Stimulated activated naive B cell treated with anti-CD40 and anti-IgM and Interleukin-4, amounts not matched to agents 10 μg/mL and 1 μg/mL and 100 μg/mL, for 72 hours (primary cell): Measurements from ENCODE around the gene SCG5.
A peak's percentile ranks its signal among the peaks of the same experiment; 100 is the strongest.

Experiments
- ATAC-seq, 2 donors: fragments of 150-1000 bp; cut with Tn5 transposase; replicated peaks; 2 replicates each; pipeline ENCODE4 v1.10.0; 2021; ENCODE audit warnings: moderate library complexity in 1 of 2
- DNase-seq: peaks from one replicate; pipeline ENCODE4 v3.0.0; 2021
- H3K27ac Mint-ChIP-seq: one replicate; pipeline ENCODE4 v1.8.0; 2022; ENCODE audit warnings: mild to moderate bottlenecking, mixed read lengths
- H3K27me3 Mint-ChIP-seq, 2 donors: one replicate each; pipeline ENCODE4 v1.8.0; 2022; ENCODE audit warnings: mixed read lengths in 2 of 2
- H3K36me3 Mint-ChIP-seq, 2 donors: one replicate each; pipeline ENCODE4 v1.8.0; 2022; ENCODE audit warnings: mixed read lengths in 2 of 2, mild to moderate bottlenecking in 1 of 2
- H3K4me1 Mint-ChIP-seq, 2 donors: one replicate each; pipeline ENCODE4 v1.8.0; 2022; ENCODE audit warnings: mixed read lengths in 2 of 2, mild to moderate bottlenecking in 1 of 2
- H3K4me3 Mint-ChIP-seq, 2 donors: one replicate each; pipeline ENCODE4 v1.8.0; 2022; ENCODE audit warnings: mild to moderate bottlenecking in 2 of 2, mixed read lengths in 2 of 2, moderate library complexity in 1 of 2
- H3K9me3 Mint-ChIP-seq, 2 donors: one replicate each; pipeline ENCODE4 v1.8.0; 2022; ENCODE audit warnings: mixed read lengths in 2 of 2, mild to moderate bottlenecking in 1 of 2

The SCG5 gene

DNA sequence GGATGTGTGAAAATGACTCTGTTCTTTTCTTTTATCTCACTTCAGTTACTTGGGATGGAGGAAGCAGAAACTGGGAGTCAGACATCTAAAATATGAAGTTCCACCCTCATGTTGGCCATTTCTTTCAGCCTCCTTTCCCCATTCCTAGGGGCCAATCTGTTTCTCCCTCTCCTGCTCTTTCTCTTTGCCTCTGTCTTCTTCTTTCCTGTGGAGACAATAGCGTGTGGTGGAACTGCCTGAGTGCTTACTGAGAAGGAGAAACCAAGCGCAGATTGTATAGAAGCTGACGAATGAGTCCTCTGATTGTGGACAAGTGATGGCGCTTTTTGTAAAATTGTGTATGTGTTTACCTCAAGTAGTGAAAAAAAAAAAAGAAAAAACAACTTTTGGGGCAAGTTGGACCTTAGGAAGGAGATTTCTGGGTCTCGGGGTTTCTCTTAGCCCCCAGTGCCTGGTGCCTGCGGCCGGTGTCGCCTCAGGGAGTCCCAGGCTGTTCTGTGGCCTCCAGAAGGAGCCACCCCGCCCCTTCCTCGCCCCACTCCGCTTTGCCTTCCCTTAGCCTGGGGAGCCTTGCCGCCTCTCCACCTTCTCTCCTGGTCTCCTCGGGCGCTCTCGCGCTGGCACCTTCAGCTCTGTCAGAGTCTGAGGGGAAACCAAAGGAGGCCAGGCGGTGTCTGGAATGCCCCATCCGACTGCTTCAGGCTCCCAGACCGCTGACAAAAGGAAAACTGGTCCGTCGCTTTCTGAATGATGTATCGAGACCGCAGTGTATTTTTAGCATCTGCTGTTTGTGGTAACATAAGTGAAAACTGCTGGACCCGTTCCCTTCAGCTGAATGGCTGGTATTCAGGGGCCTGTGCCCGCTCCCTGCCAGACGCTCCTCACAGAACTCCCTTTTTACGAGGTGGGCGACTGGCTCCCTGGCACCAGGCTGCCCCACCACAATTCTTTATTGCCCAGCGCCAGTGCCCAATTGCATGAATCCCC lies 30.1 kb downstream of the SCG5 start:
- H3K4me1 Mint-ChIP-seq: no peaks in the 10 kb centered on the region
- ATAC-seq (no peak), DNase-seq (no peak)
- H3K9me3 Mint-ChIP-seq: no peaks in the 10 kb centered on the region
- H3K27me3 Mint-ChIP-seq: no peaks in the 10 kb centered on the region
- H3K36me3 Mint-ChIP-seq: no peaks in the 10 kb centered on the region
- H3K27ac Mint-ChIP-seq: no peak overlapping the region
- H3K4me3 Mint-ChIP-seq: no peak overlapping the region

DNA sequence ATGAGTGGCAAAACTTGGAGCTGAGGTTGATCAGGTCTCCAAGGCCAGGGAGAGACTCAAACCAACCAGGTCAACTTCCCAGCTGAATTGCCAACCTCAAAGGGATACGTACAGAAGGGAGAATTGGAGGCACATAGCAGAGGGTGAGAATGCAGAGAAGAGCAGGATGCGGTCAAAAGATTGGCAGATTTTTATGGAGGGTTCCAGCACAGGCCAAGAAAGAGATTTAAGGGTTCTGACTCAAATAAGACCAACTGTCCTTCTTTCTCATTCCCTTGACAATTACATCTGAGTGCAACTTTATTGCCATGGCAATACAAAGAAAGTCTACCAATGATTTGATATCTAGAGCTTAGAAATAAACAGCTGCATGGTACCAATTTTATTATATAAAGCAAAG lies 33.2 kb downstream of the SCG5 start:
- Mint-ChIP-seq H3K27ac (no peak overlapping the region), H3K9me3 (no peaks in the 10 kb centered on the region), H3K27me3 (no peaks in the 10 kb centered on the region), H3K36me3 (no peaks in the 10 kb centered on the region), H3K4me3 (no peak overlapping the region), H3K4me1 (no peaks in the 10 kb centered on the region)
- no peak for ATAC-seq
- DNase-seq: no peak

- H3K27me3 Mint-ChIP-seq: no peaks in the 10 kb centered on the region
- H3K4me1 Mint-ChIP-seq: no peaks in the 10 kb centered on the region
- H3K4me3 Mint-ChIP-seq: no peak overlapping the region
- DNase-seq (no peak), ATAC-seq (no peak)
- no peaks in the 10 kb centered on the region for H3K9me3 Mint-ChIP-seq
- no peaks in the 10 kb centered on the region for H3K36me3 Mint-ChIP-seq
- H3K27ac Mint-ChIP-seq: no peak overlapping the region
Measured at GRCh38 chr15:32675466-32675865, 34.0 kb downstream of the SCG5 start.

DNA sequence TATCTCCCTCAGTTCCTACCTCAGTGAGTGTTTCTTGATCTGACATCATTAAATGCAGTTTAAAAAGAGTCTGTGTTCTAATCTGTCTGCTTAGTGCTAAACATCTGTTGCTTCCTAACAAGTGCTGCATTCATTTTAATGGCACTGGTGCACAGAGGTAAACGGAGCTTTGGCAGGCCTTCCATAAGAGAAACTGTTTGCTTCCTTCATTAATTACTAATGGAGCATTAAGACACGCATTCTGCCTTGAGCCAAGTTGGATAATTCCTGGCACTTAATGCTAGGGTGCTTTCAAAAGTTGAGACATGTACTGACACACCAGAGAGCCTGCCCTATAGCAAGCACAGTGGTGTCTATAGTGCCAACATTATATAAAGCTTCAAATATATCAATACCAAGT lies 34.7 kb downstream of the SCG5 start:
- Mint-ChIP-seq H3K4me3 (no peak overlapping the region), H3K36me3 (no peaks in the 10 kb centered on the region), H3K4me1 (no peaks in the 10 kb centered on the region), H3K27me3 (no peaks in the 10 kb centered on the region), H3K27ac (no peak overlapping the region), H3K9me3 (no peaks in the 10 kb centered on the region)
- DNase-seq: no peak
- no peak for ATAC-seq

- Mint-ChIP-seq H3K4me1 (no peaks in the 10 kb centered on the region), H3K36me3 (no peaks in the 10 kb centered on the region), H3K27me3 (no peaks in the 10 kb centered on the region), H3K4me3 (no peak overlapping the region), H3K9me3 (no peaks in the 10 kb centered on the region), H3K27ac (no peak overlapping the region)
- ATAC-seq (no peak), DNase-seq (no peak)
Measured at GRCh38 chr15:32677238-32677750, 35.8 kb downstream of the SCG5 start.

DNA sequence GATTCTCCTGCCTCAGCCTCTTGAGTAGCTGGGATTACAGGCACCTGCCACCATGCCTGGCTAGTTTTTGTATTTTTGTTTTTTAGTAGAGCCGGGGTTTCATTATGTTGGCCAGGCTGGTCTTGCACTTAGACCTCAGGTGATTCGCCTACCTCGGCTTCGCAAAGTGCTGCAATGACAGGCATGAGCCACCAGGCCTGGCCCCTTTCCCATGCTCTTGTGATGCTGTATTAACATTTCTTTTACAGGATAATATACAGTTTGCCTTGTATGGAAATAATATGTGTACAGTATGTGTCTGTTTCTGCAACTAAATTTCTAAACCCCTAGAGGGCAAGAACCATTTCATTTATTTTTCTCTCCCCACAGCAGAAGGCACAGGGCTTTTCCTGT lies 37.8 kb downstream of the SCG5 start:
- Mint-ChIP-seq H3K27me3 (no peaks in the 10 kb centered on the region), H3K9me3 (no peaks in the 10 kb centered on the region), H3K36me3 (no peaks in the 10 kb centered on the region), H3K4me1 (peaks cover 0 to 5% of the 10 kb centered on the region in 2 donors), H3K27ac (no peak overlapping the region), H3K4me3 (no peak overlapping the region)
- DNase-seq: no peak
- no peak for ATAC-seq

DNA sequence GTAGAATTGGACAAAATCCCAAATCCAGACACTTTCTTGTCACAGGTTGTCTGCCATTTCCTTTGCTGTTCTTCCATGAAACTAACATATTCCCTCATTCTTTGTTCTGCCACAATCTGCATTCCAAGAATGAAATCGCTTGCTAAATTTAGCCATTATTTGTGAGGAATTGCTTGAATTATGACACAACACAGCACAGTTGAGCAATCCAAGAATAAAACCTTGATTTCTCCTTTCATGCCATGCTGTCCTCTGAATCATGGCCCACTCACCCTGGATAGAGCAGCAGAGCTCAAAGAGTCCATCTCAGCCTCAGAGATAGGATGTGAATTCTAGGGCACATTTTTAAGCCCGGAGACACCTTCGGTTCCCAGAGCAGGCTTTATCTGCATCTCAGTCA lies 41.1 kb downstream of the SCG5 start:
- Mint-ChIP-seq H3K27me3 (no peaks in the 10 kb centered on the region), H3K9me3 (peaks cover 4 to 5% of the 10 kb centered on the region in 2 donors), H3K4me1 (peaks cover 0 to 8% of the 10 kb centered on the region in 2 donors), H3K36me3 (no peaks in the 10 kb centered on the region), H3K4me3 (no peak overlapping the region), H3K27ac (no peak overlapping the region)
- DNase-seq: no peak
- no peak for ATAC-seq

DNA sequence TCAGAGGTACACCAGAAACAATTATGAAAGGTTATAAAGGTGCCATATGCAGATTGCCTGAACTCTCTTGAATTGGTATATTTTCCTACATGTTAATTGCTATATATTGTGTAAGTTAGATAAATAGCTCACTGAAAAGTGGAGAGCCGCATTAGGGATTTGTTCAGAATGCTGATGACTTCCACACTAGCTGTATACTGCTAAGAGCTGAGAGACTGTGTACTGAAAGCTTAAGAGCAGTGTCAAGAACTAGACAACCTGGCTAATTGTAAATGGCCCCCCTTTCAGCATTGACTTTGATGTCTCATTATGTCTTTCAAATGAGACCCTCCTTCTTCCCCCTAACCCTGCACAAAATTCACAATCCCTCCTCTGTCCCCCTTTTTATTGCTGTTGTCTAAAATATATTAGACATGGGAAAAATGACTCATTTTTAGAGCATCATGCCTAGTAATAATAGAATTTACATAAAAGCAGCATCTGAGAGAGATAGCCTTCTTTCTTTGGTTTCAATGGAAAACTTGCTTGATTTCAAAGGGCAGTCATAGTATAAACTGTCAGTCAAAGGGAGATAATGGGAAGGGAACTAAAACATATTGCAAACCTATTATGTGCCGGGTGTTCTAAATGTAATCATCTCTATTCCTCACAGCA lies 41.6 kb downstream of the SCG5 start:
- H3K27me3 Mint-ChIP-seq: no peaks in the 10 kb centered on the region
- ATAC-seq (no peak), DNase-seq (no peak)
- H3K4me1 Mint-ChIP-seq: peaks cover 0 to 8% of the 10 kb centered on the region in 2 donors
- no peaks in the 10 kb centered on the region for H3K36me3 Mint-ChIP-seq
- no peak overlapping the region for H3K27ac Mint-ChIP-seq
- H3K9me3 Mint-ChIP-seq: peaks cover 4 to 5% of the 10 kb centered on the region in 2 donors
- no peak overlapping the region for H3K4me3 Mint-ChIP-seq

- peaks cover 4 to 5% of the 10 kb centered on the region in 2 donors for H3K9me3 Mint-ChIP-seq
- H3K4me3 Mint-ChIP-seq: no peak overlapping the region
Measured at GRCh38 chr15:32683906-32684584, 42.5 kb downstream of the SCG5 start.

GRCh38 chr15:32685576-32685975 lies 44.1 kb downstream of the SCG5 start:
- no peak for DNase-seq
- H3K36me3 Mint-ChIP-seq: no peaks in the 10 kb centered on the region

More at GRCh38 chr15:32683906-32684584, 42.5 kb downstream of the SCG5 start:
- DNase-seq (no peak), ATAC-seq (peak in 1 of 2 donors; percentile 52)
- Mint-ChIP-seq H3K36me3 (no peaks in the 10 kb centered on the region), H3K27me3 (no peaks in the 10 kb centered on the region), H3K27ac (no peak overlapping the region), H3K4me1 (peaks cover 0 to 8% of the 10 kb centered on the region in 2 donors)

DNA sequence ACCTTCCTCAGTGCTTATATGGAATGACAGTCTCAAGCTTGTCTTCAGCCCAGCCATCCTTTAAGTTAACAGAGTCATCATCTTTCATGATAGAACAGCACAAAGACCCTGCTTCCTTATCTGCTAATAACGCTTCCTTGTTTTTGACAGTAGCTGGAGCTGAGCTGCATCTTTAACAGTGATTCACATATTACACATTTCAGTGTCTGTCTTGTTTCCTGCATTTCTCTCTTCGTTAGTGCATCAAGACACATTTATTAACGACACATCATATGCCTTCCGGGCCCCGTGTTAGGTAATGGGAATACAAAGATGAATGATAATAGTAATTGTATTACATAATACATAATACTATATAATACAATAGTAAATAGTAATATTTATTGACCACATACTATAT lies 46.0 kb downstream of the SCG5 start:
- DNase-seq: no peak
- ATAC-seq: no peak
- H3K9me3 Mint-ChIP-seq: peaks cover 4 to 5% of the 10 kb centered on the region in 2 donors

More at GRCh38 chr15:32685576-32685975, 44.1 kb downstream of the SCG5 start:
- no peak overlapping the region for H3K27ac Mint-ChIP-seq
- H3K27me3 Mint-ChIP-seq: no peaks in the 10 kb centered on the region
- no peak overlapping the region for H3K4me3 Mint-ChIP-seq
- no peak for ATAC-seq
- H3K4me1 Mint-ChIP-seq: peaks cover 0 to 8% of the 10 kb centered on the region in 2 donors
- peaks cover 4 to 5% of the 10 kb centered on the region in 2 donors for H3K9me3 Mint-ChIP-seq

DNA sequence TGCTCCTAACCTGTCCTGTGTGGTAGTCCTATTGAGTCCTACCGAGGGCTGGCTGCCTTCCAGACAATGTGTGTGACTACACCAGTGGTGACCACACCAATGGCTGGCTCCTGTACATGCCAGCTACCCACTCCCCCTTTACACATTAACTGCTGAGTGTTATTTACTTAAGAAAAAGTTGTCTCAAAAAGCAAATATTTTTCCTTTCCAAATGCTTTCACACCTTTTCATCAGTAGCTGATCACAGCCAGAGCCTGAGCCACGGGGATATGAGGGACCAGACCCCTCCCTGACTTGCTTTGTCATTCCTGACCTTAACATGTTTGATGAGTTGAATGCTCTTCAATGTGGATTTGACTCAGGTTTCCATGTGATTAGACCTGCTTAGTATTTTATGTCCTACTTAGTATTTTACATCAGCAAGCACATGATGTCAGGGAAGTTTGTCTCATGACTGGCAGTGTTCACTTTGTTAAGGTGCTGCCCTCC lies 46.7 kb downstream of the SCG5 start:
- no peak for DNase-seq
- Mint-ChIP-seq H3K27ac (no peak overlapping the region), H3K27me3 (no peaks in the 10 kb centered on the region), H3K36me3 (no peaks in the 10 kb centered on the region), H3K4me3 (no peak overlapping the region), H3K9me3 (peaks cover 4 to 5% of the 10 kb centered on the region in 2 donors), H3K4me1 (peaks cover 0 to 8% of the 10 kb centered on the region in 2 donors)
- no peak for ATAC-seq

More for the DNA sequence above, 46.0 kb downstream of the SCG5 start:
- Mint-ChIP-seq H3K27ac (no peak overlapping the region), H3K36me3 (no peaks in the 10 kb centered on the region), H3K4me3 (no peak overlapping the region), H3K27me3 (no peaks in the 10 kb centered on the region), H3K4me1 (peaks cover 0 to 8% of the 10 kb centered on the region in 2 donors)

DNA sequence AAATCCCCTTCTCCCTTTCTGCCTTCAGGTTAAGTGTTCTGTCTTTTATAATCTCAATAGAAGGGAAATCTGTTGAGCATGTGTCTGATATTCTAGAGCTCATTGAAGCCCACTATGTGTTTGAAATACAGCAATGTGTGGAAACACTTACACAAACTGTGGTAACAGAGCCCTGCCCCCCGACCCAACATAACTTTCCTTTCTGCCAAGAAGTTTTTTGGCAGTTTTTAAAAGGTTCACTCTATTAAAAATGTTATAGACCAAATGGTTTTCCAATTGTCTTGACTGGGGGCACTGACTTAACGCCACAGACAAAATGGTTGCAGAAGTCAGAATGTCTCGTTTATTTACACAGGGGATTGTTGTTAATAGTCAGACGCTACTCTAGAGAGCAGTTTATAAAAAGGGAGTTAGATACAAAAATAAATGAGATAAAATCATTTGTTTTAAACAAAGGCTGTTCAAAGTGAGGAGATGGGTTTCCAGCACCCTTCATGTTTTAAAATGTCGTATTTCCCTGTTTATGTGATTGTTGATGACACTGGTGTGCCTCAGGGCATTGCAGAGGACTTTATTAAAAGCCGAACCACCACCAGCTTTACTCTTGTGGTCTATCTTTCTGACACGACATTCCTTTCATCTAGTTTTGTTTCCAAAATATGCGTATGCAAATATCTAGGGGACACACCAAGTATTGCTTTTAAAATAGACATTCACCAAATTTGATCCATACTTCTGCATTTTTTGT lies 49.6 kb downstream of the SCG5 start:
- Mint-ChIP-seq H3K4me1 (no peaks in the 10 kb centered on the region), H3K36me3 (no peaks in the 10 kb centered on the region), H3K27ac (no peak overlapping the region), H3K4me3 (no peak overlapping the region), H3K27me3 (no peaks in the 10 kb centered on the region), H3K9me3 (peaks cover 4 to 5% of the 10 kb centered on the region in 2 donors)
- DNase-seq: no peak
- no peak for ATAC-seq

GRCh38 chr15:32691689-32692038 lies 50.2 kb downstream of the SCG5 start:
- no peak for DNase-seq
- Mint-ChIP-seq H3K36me3 (no peaks in the 10 kb centered on the region), H3K4me3 (no peak overlapping the region), H3K27ac (no peak overlapping the region), H3K27me3 (no peaks in the 10 kb centered on the region), H3K9me3 (peaks cover 2% of the 10 kb centered on the region in 2 donors), H3K4me1 (no peaks in the 10 kb centered on the region)
- no peak for ATAC-seq
